ENCODE data around the gene GINS1. TPM values are rescaled to one million over a fixed set of nuclear protein-coding genes. Genes with fewer than 3 reads are reported as not detected.

The GINS1 gene
- total and polyA plus RNA-seq, 4 experiments from 2014 or later = 0.62 to 1.3 (median 0.87) TPM

DNA sequence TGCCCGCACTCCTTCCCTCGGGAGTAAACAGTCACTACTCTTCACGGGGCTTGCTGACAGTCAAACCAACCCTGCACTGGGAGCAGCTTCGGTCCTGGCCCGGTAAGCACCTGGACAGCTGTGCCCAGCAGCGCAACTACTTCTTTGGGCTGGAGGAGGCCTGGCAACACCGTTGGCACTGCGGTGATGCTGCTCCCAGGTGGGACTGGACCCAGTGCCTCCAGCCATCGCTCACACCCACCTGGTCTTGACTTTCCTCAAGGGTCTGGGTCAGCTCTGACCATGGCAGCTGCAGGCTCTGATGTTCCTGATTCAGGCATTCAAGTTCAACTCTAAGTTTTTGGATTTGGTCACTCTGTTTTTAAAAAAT is 53.8 kb downstream of the GINS1 start:
- Mint-ChIP-seq H3K36me3 (no peaks in the 10 kb centered on the region), H3K27ac (no peak overlapping the region), H3K4me1 (no peaks in the 10 kb centered on the region), H3K9me3 (no peaks in the 10 kb centered on the region), H3K4me3 (no peak overlapping the region), H3K27me3 (no peaks in the 10 kb centered on the region)
- no peaks in the 10 kb centered on the region for H3K9me3 ChIP-seq (ENCODE audit: control insufficient read depth in 1 of 2, low read length in 2 of 2)
- H3K4me1 ChIP-seq (ENCODE audit: insufficient read depth, low read length) = no peaks in the 10 kb centered on the region
- H3K27ac ChIP-seq (ENCODE audit: low read depth, low read length) = no peak overlapping the region
- H3K4me3 ChIP-seq (ENCODE audit: low read length in 2 of 2) = no peak overlapping the region
- POLR2A ChIA-PET (ENCODE audit: partially characterized antibody) = no interaction called here
- H3K27me3 ChIP-seq (ENCODE audit: insufficient read depth, low read length) = no peaks in the 10 kb centered on the region
- CTCF ChIA-PET (ENCODE audit: partially characterized antibody) = no interaction called here
- no peaks in the 10 kb centered on the region for H3K36me3 ChIP-seq (ENCODE audit: insufficient read depth, low read length)
- intact Hi-C loops (cut with micrococcal nuclease) = no loop called here
- no peak for DNase-seq

- Mint-ChIP-seq H3K4me3 (no peak overlapping the region), H3K4me1 (no peaks in the 10 kb centered on the region), H3K27ac (peak overlapping the region in 1 of 7 donors; percentile 9), H3K27me3 (no peaks in the 10 kb centered on the region), H3K36me3 (no peaks in the 10 kb centered on the region), H3K9me3 (no peaks in the 10 kb centered on the region)
- Histone ChIP-seq H3K27ac (ENCODE audit: low read depth, low read length) (no peak overlapping the region), H3K36me3 (ENCODE audit: insufficient read depth, low read length) (no peaks in the 10 kb centered on the region), H3K9me3 (ENCODE audit: control insufficient read depth in 1 of 2, low read length in 2 of 2) (no peaks in the 10 kb centered on the region), H3K4me3 (ENCODE audit: low read length in 2 of 2) (no peak overlapping the region), H3K4me1 (ENCODE audit: insufficient read depth, low read length) (no peaks in the 10 kb centered on the region), H3K27me3 (ENCODE audit: insufficient read depth, low read length) (no peaks in the 10 kb centered on the region)
- POLR2A ChIA-PET (ENCODE audit: partially characterized antibody) = no interaction called here
- CTCF ChIA-PET (ENCODE audit: partially characterized antibody) = no interaction called here
- intact Hi-C loops (cut with micrococcal nuclease) = no loop called here
- DNase-seq = no peak
These were observed 54.5 kb downstream of the GINS1 start for GRCh38 chr20:25461786-25462545.

DNA sequence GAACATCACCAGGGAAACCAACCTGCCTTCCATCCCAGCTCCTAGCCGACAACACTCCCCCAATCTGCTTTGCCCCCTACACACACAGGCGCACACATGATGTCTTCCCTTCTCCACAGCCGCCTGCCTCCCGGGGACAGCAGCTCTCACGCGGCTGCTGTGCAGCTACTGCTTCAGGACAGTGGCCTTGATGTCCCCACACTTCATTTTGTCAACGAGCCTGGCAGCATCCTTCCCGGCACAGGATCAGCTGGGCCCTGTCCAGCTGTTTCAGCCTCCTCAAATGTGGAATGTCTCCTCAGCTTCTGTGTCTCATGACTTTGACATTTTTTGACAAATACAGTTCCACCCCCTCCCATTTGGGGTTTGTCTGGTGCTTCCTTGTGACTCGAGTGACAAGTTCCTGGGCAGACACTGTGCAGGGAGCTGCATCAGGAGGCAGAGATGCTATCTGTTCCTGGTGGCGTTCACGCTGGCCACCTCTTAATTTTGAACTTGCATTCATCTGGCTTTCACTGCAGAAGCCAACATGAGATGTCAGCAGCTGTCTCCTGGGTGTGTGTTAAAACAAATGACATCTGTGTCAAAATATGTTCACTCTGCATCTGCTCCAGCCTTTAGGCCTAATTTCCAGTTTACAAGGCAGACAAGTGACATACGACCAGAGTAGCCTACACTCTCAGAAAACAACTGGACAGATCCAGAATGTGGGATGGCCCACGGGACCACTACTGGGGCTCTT is 57.2 kb downstream of the GINS1 start:
- Mint-ChIP-seq H3K27ac (no peak overlapping the region), H3K27me3 (no peaks in the 10 kb centered on the region), H3K4me1 (peaks cover 0 to 2% (median under 1%) of the 10 kb centered on the region in 4 donors), H3K36me3 (no peaks in the 10 kb centered on the region), H3K4me3 (no peak overlapping the region), H3K9me3 (no peaks in the 10 kb centered on the region)
- no peak overlapping the region for H3K27ac ChIP-seq (ENCODE audit: low read depth, low read length)
- no peaks in the 10 kb centered on the region for H3K36me3 ChIP-seq (ENCODE audit: insufficient read depth, low read length)
- H3K4me3 ChIP-seq (ENCODE audit: low read length in 2 of 2) = no peak overlapping the region
- H3K27me3 ChIP-seq (ENCODE audit: insufficient read depth, low read length) = no peaks in the 10 kb centered on the region
- ChIA-PET CTCF (ENCODE audit: partially characterized antibody) (no interaction called here), POLR2A (ENCODE audit: partially characterized antibody) (no interaction called here)
- no peaks in the 10 kb centered on the region for H3K4me1 ChIP-seq (ENCODE audit: insufficient read depth, low read length)
- DNase-seq = no peak
- intact Hi-C loops (cut with micrococcal nuclease) = no loop called here
- no peaks in the 10 kb centered on the region for H3K9me3 ChIP-seq (ENCODE audit: control insufficient read depth in 1 of 2, low read length in 2 of 2)

GRCh38 chr20:25465243-25466135 is 58.0 kb downstream of the GINS1 start:
- Mint-ChIP-seq H3K4me3 (no peak overlapping the region), H3K36me3 (no peaks in the 10 kb centered on the region), H3K4me1 (peaks cover 0 to 7% (median 5%) of the 10 kb centered on the region in 4 donors), H3K27me3 (no peaks in the 10 kb centered on the region), H3K27ac (no peak overlapping the region), H3K9me3 (no peaks in the 10 kb centered on the region)
- Histone ChIP-seq H3K9me3 (ENCODE audit: control insufficient read depth in 1 of 2, low read length in 2 of 2) (no peaks in the 10 kb centered on the region), H3K36me3 (ENCODE audit: insufficient read depth, low read length) (no peaks in the 10 kb centered on the region), H3K4me1 (ENCODE audit: insufficient read depth, low read length) (no peaks in the 10 kb centered on the region), H3K4me3 (ENCODE audit: low read length in 2 of 2) (no peak overlapping the region), H3K27me3 (ENCODE audit: insufficient read depth, low read length) (no peaks in the 10 kb centered on the region), H3K27ac (ENCODE audit: low read depth, low read length) (no peak overlapping the region)
- intact Hi-C loops (cut with micrococcal nuclease) = no loop called here
- CTCF ChIA-PET (ENCODE audit: partially characterized antibody) = no interaction called here
- no peak for DNase-seq
- POLR2A ChIA-PET (ENCODE audit: partially characterized antibody) = no interaction called here

GRCh38 chr20:25466846-25467245 is 59.4 kb downstream of the GINS1 start:
- peaks cover 0 to 7% (median 5%) of the 10 kb centered on the region in 4 donors for H3K4me1 Mint-ChIP-seq
- ChIA-PET POLR2A (ENCODE audit: partially characterized antibody) (no interaction called here), CTCF (ENCODE audit: partially characterized antibody) (no interaction called here)
- Histone ChIP-seq H3K4me1 (ENCODE audit: insufficient read depth, low read length) (no peaks in the 10 kb centered on the region), H3K9me3 (ENCODE audit: control insufficient read depth in 1 of 2, low read length in 2 of 2) (no peaks in the 10 kb centered on the region), H3K36me3 (ENCODE audit: insufficient read depth, low read length) (no peaks in the 10 kb centered on the region), H3K27me3 (ENCODE audit: insufficient read depth, low read length) (no peaks in the 10 kb centered on the region), H3K4me3 (ENCODE audit: low read length in 2 of 2) (no peak overlapping the region), H3K27ac (ENCODE audit: low read depth, low read length) (no peak overlapping the region)
- no peak overlapping the region for H3K27ac Mint-ChIP-seq
- no peaks in the 10 kb centered on the region for H3K27me3 Mint-ChIP-seq
- no peak for DNase-seq
- intact Hi-C loops (cut with micrococcal nuclease) = no loop called here
- H3K36me3 Mint-ChIP-seq = no peaks in the 10 kb centered on the region
- H3K9me3 Mint-ChIP-seq = no peaks in the 10 kb centered on the region
- no peak overlapping the region for H3K4me3 Mint-ChIP-seq

DNA sequence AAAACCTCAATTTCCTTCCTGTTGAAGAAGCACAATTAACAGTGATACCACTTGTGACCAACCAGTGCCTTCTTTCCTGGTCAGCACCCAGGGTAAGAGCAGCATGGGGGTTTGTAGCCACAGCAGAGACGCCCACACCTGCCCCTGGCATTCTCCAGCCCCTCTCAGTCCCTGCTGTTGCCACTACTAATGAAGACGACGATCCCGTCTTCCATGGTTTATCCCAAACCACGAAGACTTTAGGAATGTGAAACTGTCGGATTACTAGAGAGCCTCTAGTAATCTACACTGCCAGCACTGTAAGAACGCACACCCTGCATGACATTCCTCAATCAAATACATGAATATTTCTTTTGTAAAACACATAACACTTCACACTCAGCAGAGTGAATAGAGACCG is 60.0 kb downstream of the GINS1 start:
- H3K9me3 ChIP-seq (ENCODE audit: control insufficient read depth in 1 of 2, low read length in 2 of 2) = no peaks in the 10 kb centered on the region
- Mint-ChIP-seq H3K27me3 (no peaks in the 10 kb centered on the region), H3K9me3 (no peaks in the 10 kb centered on the region), H3K36me3 (no peaks in the 10 kb centered on the region), H3K4me3 (no peak overlapping the region), H3K4me1 (peaks cover 0 to 7% (median 5%) of the 10 kb centered on the region in 4 donors), H3K27ac (peak overlapping the region in 1 of 7 donors; percentile 9)
- H3K4me3 ChIP-seq (ENCODE audit: low read length in 2 of 2) = no peak overlapping the region
- ChIA-PET CTCF (ENCODE audit: partially characterized antibody) (no interaction called here), POLR2A (ENCODE audit: partially characterized antibody) (no interaction called here)
- H3K36me3 ChIP-seq (ENCODE audit: insufficient read depth, low read length) = no peaks in the 10 kb centered on the region
- H3K27ac ChIP-seq (ENCODE audit: low read depth, low read length) = no peak overlapping the region
- H3K27me3 ChIP-seq (ENCODE audit: insufficient read depth, low read length) = no peaks in the 10 kb centered on the region
- intact Hi-C loops (cut with micrococcal nuclease) = no loop called here
- H3K4me1 ChIP-seq (ENCODE audit: insufficient read depth, low read length) = no peaks in the 10 kb centered on the region
- DNase-seq = no peak

All from CD4-positive, alpha-beta memory T cell (primary cell).